ENCODE data around the gene GPX4.
"Not testable (repeated sequence)": the region's sequence is repeated elsewhere in the genome, so short reads cannot be mapped to it uniquely, and the experiment has no call there.

The GPX4 gene

DNA sequence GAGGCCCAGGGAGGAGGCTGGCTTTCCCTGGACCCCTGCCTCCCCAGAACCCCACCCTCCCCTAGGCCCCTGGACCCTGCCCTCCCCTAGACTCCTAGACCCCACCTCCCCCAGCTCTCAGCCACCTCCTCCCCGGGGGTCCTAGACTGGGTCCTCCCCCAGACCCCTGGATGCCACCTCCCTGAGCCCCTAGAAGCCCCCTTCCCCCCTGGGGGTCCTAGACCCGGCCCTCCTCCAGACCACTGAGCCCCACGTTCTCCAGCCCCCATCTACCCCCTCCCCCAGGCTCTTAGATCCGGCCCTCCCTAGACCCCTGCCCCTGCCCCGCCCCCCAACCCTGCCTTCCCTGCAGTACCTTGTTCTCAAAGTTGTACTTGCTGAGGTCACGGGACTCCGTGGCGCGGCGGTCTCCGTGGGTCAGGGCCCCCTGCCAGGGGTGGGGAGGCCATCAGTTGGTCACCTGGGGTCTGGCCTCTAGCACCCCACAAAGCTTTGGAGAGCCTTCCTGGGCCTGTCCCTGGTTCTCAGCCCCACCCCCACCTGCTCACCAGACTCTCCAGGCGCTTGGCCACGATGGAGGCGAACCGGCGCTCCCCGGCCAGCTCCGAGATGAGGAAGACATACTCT is 8.0 kb downstream of the GPX4 start:
- no peak for DNase-seq (ENCODE audit: low read depth in 1 of 2, low spot score in 1 of 2)
- in situ Hi-C loops (cut with HindIII; ENCODE audit: low pct_unique_long_range_greater_than_20kb, low sequenced_read_pairs) = no loop called here
- no peak for TF ChIP-seq JUND (IDR thresholded peaks at IDR 0.05; ENCODE audit: low read depth)

- in situ Hi-C loops (cut with HindIII; ENCODE audit: low pct_unique_long_range_greater_than_20kb, low sequenced_read_pairs) = no loop called here
- TF ChIP-seq JUND (IDR thresholded peaks at IDR 0.05; ENCODE audit: low read depth) = no peak
- peak; percentile 78 to 93 for DNase-seq (ENCODE audit: low read depth in 1 of 2, low spot score in 1 of 2)
These were observed 8.7 kb downstream of the GPX4 start for GRCh38 chr19:1112268-1113029.

DNA sequence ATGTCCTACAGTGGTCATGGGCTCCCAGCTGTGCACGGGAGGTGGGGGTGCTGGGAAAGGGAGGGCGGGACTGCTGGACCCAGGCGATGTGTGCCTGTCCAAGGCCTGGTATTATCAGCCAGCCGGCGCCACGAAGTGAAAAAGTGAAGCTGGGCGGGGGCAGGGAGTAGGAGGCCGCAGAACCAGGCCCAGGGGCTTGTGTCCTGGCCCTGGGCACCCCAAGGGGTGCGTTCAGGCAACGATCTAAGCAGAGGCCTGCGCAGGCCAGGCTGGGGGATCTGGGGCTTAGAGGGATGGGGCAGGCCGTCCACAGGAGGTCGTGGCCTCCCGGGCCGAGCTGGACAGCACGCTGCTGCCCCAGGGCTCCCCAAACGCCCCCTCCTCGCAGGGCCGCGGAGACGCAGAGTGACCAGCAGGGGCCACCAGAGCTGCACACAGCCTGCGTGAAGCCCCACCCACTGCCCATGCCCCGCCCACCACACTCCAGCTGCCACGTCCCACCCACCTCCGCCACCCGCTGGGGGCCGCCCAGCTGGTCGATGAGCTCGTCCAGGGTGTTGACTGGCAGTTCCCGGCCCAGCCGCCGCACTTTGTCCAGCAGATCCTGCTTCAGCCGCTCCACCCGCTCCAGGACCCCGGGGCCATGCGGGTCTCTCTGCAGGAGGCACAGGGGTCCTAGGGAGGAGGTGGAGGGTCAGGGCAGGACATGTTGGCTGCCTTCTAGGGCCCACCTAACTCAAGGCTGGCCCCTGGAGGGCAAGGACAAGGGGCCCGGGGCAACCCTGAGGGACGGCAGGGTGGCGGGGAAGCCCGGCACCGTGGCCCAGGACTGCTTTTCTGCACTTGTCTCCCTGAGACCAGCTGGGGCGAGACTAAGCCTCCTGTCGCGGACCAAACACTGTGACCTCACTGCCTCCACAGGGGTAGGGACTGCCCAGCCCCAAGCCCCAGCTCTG is 9.5 kb downstream of the GPX4 start:
- TF ChIP-seq JUND (IDR thresholded peaks at IDR 0.05; ENCODE audit: low read depth) = no peak
- peak; percentile 94 to 95 for DNase-seq (ENCODE audit: low read depth in 1 of 2, low spot score in 1 of 2)
- in situ Hi-C loops (cut with HindIII; ENCODE audit: low pct_unique_long_range_greater_than_20kb, low sequenced_read_pairs) = no loop called here

DNA sequence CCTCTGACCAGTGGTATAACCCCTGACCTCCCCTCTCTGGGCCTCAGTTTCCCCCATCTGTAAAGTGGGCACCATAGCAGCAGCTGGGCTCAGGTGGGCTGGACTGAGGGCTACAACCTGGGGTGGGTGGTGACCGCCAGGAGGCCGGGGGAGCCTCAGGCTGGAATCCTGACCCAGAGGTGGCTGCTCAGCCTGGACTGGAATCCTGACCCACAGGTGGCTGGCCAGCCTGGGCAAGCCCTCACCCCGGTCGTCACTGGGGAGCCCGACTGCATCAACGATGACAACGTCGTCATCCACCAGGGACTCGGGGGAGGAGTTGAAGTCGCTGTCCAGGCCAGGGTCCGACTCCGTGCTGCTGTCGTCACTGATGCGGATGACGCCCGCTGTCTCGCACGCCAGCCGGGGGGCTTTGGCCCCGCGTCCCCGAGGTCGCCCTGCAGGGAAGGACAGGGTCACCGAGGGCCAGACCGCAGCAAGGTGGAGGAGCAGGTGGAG is 10.2 kb downstream of the GPX4 start:
- no peak for DNase-seq (ENCODE audit: low read depth in 1 of 2, low spot score in 1 of 2)
- in situ Hi-C loops (cut with HindIII; ENCODE audit: low pct_unique_long_range_greater_than_20kb, low sequenced_read_pairs) = no loop called here
- TF ChIP-seq JUND (IDR thresholded peaks at IDR 0.05; ENCODE audit: low read depth) = no peak

GRCh38 chr19:1114728-1115127 is 10.9 kb downstream of the GPX4 start:
- in situ Hi-C loops (cut with HindIII; ENCODE audit: low pct_unique_long_range_greater_than_20kb, low sequenced_read_pairs); DNase-seq (ENCODE audit: low read depth in 1 of 2, low spot score in 1 of 2): not testable (repeated sequence)

GRCh38 chr19:1115646-1116420 is 12.0 kb downstream of the GPX4 start:
- in situ Hi-C loops (cut with HindIII; ENCODE audit: low pct_unique_long_range_greater_than_20kb, low sequenced_read_pairs) = no loop called here
- DNase-seq (ENCODE audit: low read depth in 1 of 2, low spot score in 1 of 2) = no peak
- no peak for TF ChIP-seq JUND (IDR thresholded peaks at IDR 0.05; ENCODE audit: low read depth)

GRCh38 chr19:1116726-1117581 is 13.2 kb downstream of the GPX4 start:
- no peak for TF ChIP-seq JUND (IDR thresholded peaks at IDR 0.05; ENCODE audit: low read depth)
- in situ Hi-C loops (cut with HindIII; ENCODE audit: low pct_unique_long_range_greater_than_20kb, low sequenced_read_pairs) = no loop called here
- no peak for DNase-seq (ENCODE audit: low read depth in 1 of 2, low spot score in 1 of 2)

- no peak for DNase-seq (ENCODE audit: low read depth in 1 of 2, low spot score in 1 of 2)
- TF ChIP-seq JUND (IDR thresholded peaks at IDR 0.05; ENCODE audit: low read depth) = no peak
- in situ Hi-C loops (cut with HindIII; ENCODE audit: low pct_unique_long_range_greater_than_20kb, low sequenced_read_pairs) = no loop called here
These were observed 13.9 kb downstream of the GPX4 start for GRCh38 chr19:1117654-1118053.

DNA sequence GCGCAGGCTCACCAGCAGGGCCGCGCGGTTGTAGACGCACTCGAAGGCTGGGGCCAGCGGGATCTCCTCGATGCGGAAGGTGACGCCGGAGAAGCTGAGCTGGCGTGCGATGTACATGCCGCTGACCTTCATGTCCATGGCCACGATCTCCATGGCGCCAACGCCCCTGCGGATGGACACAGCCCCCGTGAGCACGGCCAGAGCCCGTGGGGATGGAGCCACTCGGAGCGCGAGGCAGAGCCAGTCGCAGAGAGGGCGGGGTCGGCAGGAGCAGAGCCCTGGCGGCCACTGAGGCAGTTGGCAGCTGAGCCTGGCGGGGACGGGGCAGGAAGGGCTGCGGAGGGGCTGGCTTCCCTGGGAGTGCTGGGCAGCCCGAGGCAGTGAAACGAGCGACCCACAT is 15.2 kb downstream of the GPX4 start:
- in situ Hi-C loops (cut with HindIII; ENCODE audit: low pct_unique_long_range_greater_than_20kb, low sequenced_read_pairs) = no loop called here
- no peak for DNase-seq (ENCODE audit: low read depth in 1 of 2, low spot score in 1 of 2)

GRCh38 chr19:1119475-1120217 is 15.9 kb downstream of the GPX4 start:
- in situ Hi-C loops (cut with HindIII; ENCODE audit: low pct_unique_long_range_greater_than_20kb, low sequenced_read_pairs) = no loop called here
- TF ChIP-seq JUND (IDR thresholded peaks at IDR 0.05; ENCODE audit: low read depth) = no peak
- no peak for DNase-seq (ENCODE audit: low read depth in 1 of 2, low spot score in 1 of 2)

More for the DNA sequence above, 15.2 kb downstream of the GPX4 start:
- no peak for TF ChIP-seq JUND (IDR thresholded peaks at IDR 0.05; ENCODE audit: low read depth)

- TF ChIP-seq JUND (IDR thresholded peaks at IDR 0.05; ENCODE audit: low read depth) = no peak
- no peak for DNase-seq (ENCODE audit: low read depth in 1 of 2, low spot score in 1 of 2)
- in situ Hi-C loops (cut with HindIII; ENCODE audit: low pct_unique_long_range_greater_than_20kb, low sequenced_read_pairs) = no loop called here
These were observed 17.6 kb downstream of the GPX4 start for GRCh38 chr19:1121395-1121794.
